ES-I3 (cell line): ENCODE results near the gene EEF2K.

Experiments
- H3K36me3 ChIP-seq: 2 replicates; pipeline ENCODE4 v1.6.1; 2013; ENCODE audit warnings: mild to moderate bottlenecking, low read length, control low read depth, moderate library complexity; ENCODE audit not compliant: insufficient read depth
- H3K4me1 ChIP-seq: 2 replicates; pipeline ENCODE4 v1.6.1; 2013; ENCODE audit warnings: mild to moderate bottlenecking, control low read depth, low read length; ENCODE audit not compliant: insufficient read depth
- H3K9ac ChIP-seq: 2 replicates; pipeline ENCODE4 v1.6.1; 2013; ENCODE audit warnings: low read depth, mild to moderate bottlenecking, low read length, moderate library complexity
- H3K9me3 ChIP-seq: 2 replicates; pipeline ENCODE4 v1.6.1; 2013; ENCODE audit warnings: mild to moderate bottlenecking, low read length, moderate library complexity; ENCODE audit not compliant: control insufficient read depth, insufficient read depth

The EEF2K gene

DNA sequence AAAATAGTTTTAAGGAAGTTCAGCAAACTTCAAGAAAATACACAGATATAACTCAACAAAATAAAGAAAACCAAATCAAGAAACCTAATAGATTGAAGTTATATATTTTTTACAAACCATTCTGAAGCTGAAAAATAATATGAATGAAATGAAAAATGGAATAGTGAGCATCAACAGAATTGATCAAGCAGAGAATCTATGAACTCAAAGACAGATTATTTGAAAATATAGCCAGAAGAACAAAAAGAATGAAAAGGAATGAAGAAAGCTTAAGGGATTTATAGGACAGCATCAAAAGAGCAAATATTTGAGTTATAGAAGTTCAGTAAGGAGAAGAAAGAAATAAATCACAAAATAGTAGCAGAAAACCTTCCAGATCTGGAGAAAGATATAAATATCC lies 130.5 kb downstream of the EEF2K start:
- peaks cover 16% of the 10 kb centered on the region for H3K9me3 ChIP-seq
- no peaks in the 10 kb centered on the region for H3K4me1 ChIP-seq
- peaks cover 39% of the 10 kb centered on the region for H3K36me3 ChIP-seq
- no peak overlapping the region for H3K9ac ChIP-seq

GRCh38 chr16:22337045-22337444 lies 131.0 kb downstream of the EEF2K start:
- peaks cover 16% of the 10 kb centered on the region for H3K9me3 ChIP-seq
- no peaks in the 10 kb centered on the region for H3K4me1 ChIP-seq
- H3K9ac ChIP-seq, result no peak overlapping the region
- peaks cover 34% of the 10 kb centered on the region for H3K36me3 ChIP-seq

- Histone ChIP-seq H3K9ac (no peak overlapping the region), H3K9me3 (peaks cover 16% of the 10 kb centered on the region), H3K36me3 (peaks cover 31% of the 10 kb centered on the region), H3K4me1 (no peaks in the 10 kb centered on the region)
These were observed 132.0 kb downstream of the EEF2K start for GRCh38 chr16:22337849-22338635.
